WTC11 (cell line): ENCODE results near the gene RREB1. TPM values are rescaled to one million over a fixed set of nuclear protein-coding genes. Genes with fewer than 3 reads are reported as not detected.

Source experiments
- ATAC-seq: fragments of 200-7000 bp; cut with Tn5 transposase; 2 replicates; pipeline ENCODE4 v1.10.0; 2021; ENCODE audit warnings: mild to moderate bottlenecking, moderate library complexity
- CTCF ChIA-PET: fragments of 300-600 bp; sonication (Branson Sonifier 250); formaldehyde crosslinking; loops from one replicate; lab custom pipeline; 2021; ENCODE audit warnings: antibody characterized with exemption; lab: Charles Lee
- POLR2A ChIA-PET: fragments of 350-600 bp; sonication (Branson Sonifier 250); formaldehyde crosslinking; loops from one replicate; lab custom pipeline; 2021; ENCODE audit warnings: antibody characterized with exemption; lab: Charles Lee
- DNase-seq: peaks from one replicate; pipeline ENCODE4 v3.0.0; 2021; ENCODE audit warnings: low spot score
- H3K27ac Mint-ChIP-seq: 2 replicates; pipeline ENCODE4 v1.8.0; 2021; ENCODE audit warnings: mixed read lengths
- H3K27me3 Mint-ChIP-seq: 2 replicates; pipeline ENCODE4 v1.8.0; 2021; ENCODE audit warnings: low read depth, mild to moderate bottlenecking, moderate library complexity, mixed read lengths
- H3K36me3 Mint-ChIP-seq: 2 replicates; pipeline ENCODE4 v1.8.0; 2021; ENCODE audit warnings: mixed read lengths
- H3K4me1 Mint-ChIP-seq: 2 replicates; pipeline ENCODE4 v1.8.0; 2022; ENCODE audit warnings: mixed read lengths
- H3K4me3 Mint-ChIP-seq: 2 replicates; pipeline ENCODE4 v1.8.0; 2021; ENCODE audit warnings: mild to moderate bottlenecking, moderate library complexity, mixed read lengths
- H3K9me3 Mint-ChIP-seq: 2 replicates; pipeline ENCODE4 v1.8.0; 2021; ENCODE audit warnings: mixed read lengths
- EMX1 ChIP-seq: fragments of 250-450 bp; sonication (Bioruptor Pico); IDR thresholded peaks from 2 replicates; pipeline ENCODE4 v1.8.0; 2021; ENCODE audit warnings: mild to moderate bottlenecking
- JUN ChIP-seq: sonication (generic); formaldehyde crosslinking; IDR thresholded peaks from 2 replicates; pipeline ENCODE4 v1.8.0; 2023; ENCODE audit warnings: mild to moderate bottlenecking, missing genetic modification reagents
- MYBL2 ChIP-seq: sonication (generic); formaldehyde crosslinking; IDR thresholded peaks from 2 replicates; pipeline ENCODE4 v1.8.1; 2023; ENCODE audit warnings: mild to moderate bottlenecking, moderate library complexity, missing genetic modification reagents
- NFYB ChIP-seq: sonication (generic); formaldehyde crosslinking; conservative IDR thresholded peaks from 2 replicates; pipeline ENCODE4 v1.8.0; 2022; ENCODE audit warnings: low read depth, missing genetic modification reagents
- NR3C1 ChIP-seq: sonication (generic); formaldehyde crosslinking; conservative IDR thresholded peaks from 2 replicates; pipeline ENCODE4 v1.8.1; 2023; ENCODE audit warnings: low read depth, mild to moderate bottlenecking, missing genetic modification reagents
- PRDM15 ChIP-seq: sonication (generic); formaldehyde crosslinking; IDR thresholded peaks from 2 replicates; pipeline ENCODE4 v1.8.0; 2022; ENCODE audit warnings: missing genetic modification reagents
- RORB ChIP-seq: fragments of 250-450 bp; sonication (Bioruptor Pico); IDR thresholded peaks from 2 replicates; pipeline ENCODE4 v1.9.0; 2021; ENCODE audit warnings: mild to moderate bottlenecking
- SMAD3 ChIP-seq: sonication (generic); formaldehyde crosslinking; IDR thresholded peaks from 2 replicates; pipeline ENCODE4 v1.8.0; 2022; ENCODE audit warnings: missing genetic modification reagents, mild to moderate bottlenecking, borderline replicate concordance
- USF2 ChIP-seq: sonication (generic); formaldehyde crosslinking; IDR thresholded peaks from 2 replicates; pipeline ENCODE4 v1.8.1; 2023; ENCODE audit warnings: mild to moderate bottlenecking, missing genetic modification reagents, moderate library complexity
- ZBTB21 ChIP-seq: sonication (generic); formaldehyde crosslinking; IDR thresholded peaks from 2 replicates; pipeline ENCODE4 v1.8.1; 2023; ENCODE audit warnings: mild to moderate bottlenecking, missing genetic modification reagents, borderline replicate concordance
- ZNF317 ChIP-seq: sonication (generic); formaldehyde crosslinking; IDR thresholded peaks from 2 replicates; pipeline ENCODE4 v1.8.1; 2023; ENCODE audit warnings: low read depth, mild to moderate bottlenecking, moderate library complexity, missing genetic modification reagents, borderline replicate concordance
- ZNF416 ChIP-seq: fragments of 250-450 bp; sonication (Bioruptor Pico); IDR thresholded peaks from 2 replicates; pipeline ENCODE4 v1.9.0; 2021; ENCODE audit warnings: mild to moderate bottlenecking, inconsistent platforms
- ZNF532 ChIP-seq: fragments of 250-450 bp; sonication (Bioruptor Pico); IDR thresholded peaks from 2 replicates; pipeline ENCODE4 v1.9.0; 2021; ENCODE audit warnings: mild to moderate bottlenecking, borderline replicate concordance
- total RNA-seq: library from RNA; stranded (reverse); gene quantifications from 3 replicates; pipeline ENCODE4 v1.2.3, GENCODE V29; 2021
- TF ChIP-seq, protein P1 (sequence below): sonication (generic); formaldehyde crosslinking; IDR thresholded peaks from 2 replicates; pipeline ENCODE4 v1.8.0; 2023; ENCODE audit warnings: missing genetic modification reagents, mild to moderate bottlenecking, borderline replicate concordance
- TF ChIP-seq, protein P2 (sequence below): sonication (generic); formaldehyde crosslinking; IDR thresholded peaks from 2 replicates; pipeline ENCODE4 v1.8.1; 2022; ENCODE audit warnings: mild to moderate bottlenecking, moderate library complexity, missing genetic modification reagents

RREB1 gene
- total RNA-seq, 1 experiment from 2014 or later: 38.5 TPM

DNA sequence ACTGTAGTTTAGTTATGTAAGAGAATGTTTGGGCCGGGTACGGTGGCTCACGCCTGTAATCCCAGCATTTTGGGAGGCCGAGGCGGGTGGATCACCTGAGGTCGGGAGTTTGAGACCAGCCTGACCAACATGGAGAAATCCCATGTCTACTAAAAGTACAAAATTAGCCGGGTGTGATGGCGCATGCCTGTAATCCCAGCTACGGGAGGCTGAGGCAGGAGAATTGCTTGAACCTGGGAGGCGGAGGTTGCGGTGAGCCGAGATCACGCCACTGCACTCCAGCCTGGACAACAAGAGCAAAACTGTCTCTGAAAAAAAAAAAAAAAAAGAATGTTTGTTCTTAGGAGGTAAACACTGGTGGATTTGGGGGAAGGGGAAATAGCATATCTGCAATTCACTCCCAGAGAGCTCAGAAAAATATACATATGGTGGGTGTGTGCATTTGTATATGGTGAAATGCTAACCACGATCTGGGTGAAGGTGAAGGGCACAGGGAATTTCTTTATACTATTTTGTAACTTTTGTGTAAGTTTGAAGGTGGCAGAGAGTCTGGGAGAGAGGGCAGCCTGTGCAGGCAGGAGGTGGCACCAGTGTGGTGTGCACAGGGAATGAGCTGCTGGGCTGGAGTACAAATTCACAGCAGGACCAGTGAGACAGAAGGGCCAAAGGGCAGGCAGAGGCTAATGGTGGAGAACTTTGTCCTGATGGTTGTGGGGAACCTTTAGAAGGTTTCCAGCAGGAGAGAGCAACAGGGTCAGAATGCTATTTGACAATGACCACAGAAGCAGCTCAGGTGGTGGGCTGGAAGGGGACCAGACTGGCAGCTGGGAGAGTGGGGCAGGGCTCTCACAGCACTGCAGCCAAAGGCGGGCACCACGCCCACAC, 162.8 kb downstream of the RREB1 start:
- CTCF ChIA-PET: interaction anchor here (1.1 kb wide), 1 partner anchor 24 kb away, joined by 3 read pairs; no protein-coding TSS in a partner anchor
- POLR2A ChIA-PET: no interaction called here
- no peak for ATAC-seq

More for the DNA sequence above, 162.8 kb downstream of the RREB1 start:
- Mint-ChIP-seq H3K4me1 (no peaks in the 10 kb centered on the region), H3K4me3 (no peak overlapping the region), H3K36me3 (no peaks in the 10 kb centered on the region), H3K9me3 (no peaks in the 10 kb centered on the region), H3K27me3 (no peaks in the 10 kb centered on the region), H3K27ac (no peak overlapping the region)
- no peak for TF ChIP-seq EMX1
- TF ChIP-seq, protein P1, sequence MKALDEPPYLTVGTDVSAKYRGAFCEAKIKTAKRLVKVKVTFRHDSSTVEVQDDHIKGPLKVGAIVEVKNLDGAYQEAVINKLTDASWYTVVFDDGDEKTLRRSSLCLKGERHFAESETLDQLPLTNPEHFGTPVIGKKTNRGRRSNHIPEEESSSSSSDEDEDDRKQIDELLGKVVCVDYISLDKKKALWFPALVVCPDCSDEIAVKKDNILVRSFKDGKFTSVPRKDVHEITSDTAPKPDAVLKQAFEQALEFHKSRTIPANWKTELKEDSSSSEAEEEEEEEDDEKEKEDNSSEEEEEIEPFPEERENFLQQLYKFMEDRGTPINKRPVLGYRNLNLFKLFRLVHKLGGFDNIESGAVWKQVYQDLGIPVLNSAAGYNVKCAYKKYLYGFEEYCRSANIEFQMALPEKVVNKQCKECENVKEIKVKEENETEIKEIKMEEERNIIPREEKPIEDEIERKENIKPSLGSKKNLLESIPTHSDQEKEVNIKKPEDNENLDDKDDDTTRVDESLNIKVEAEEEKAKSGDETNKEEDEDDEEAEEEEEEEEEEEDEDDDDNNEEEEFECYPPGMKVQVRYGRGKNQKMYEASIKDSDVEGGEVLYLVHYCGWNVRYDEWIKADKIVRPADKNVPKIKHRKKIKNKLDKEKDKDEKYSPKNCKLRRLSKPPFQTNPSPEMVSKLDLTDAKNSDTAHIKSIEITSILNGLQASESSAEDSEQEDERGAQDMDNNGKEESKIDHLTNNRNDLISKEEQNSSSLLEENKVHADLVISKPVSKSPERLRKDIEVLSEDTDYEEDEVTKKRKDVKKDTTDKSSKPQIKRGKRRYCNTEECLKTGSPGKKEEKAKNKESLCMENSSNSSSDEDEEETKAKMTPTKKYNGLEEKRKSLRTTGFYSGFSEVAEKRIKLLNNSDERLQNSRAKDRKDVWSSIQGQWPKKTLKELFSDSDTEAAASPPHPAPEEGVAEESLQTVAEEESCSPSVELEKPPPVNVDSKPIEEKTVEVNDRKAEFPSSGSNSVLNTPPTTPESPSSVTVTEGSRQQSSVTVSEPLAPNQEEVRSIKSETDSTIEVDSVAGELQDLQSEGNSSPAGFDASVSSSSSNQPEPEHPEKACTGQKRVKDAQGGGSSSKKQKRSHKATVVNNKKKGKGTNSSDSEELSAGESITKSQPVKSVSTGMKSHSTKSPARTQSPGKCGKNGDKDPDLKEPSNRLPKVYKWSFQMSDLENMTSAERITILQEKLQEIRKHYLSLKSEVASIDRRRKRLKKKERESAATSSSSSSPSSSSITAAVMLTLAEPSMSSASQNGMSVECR (CRISPR knock-in tag): no peak
- no peak for TF ChIP-seq MYBL2 (CRISPR knock-in tag)
- no peak for TF ChIP-seq ZNF416 (CRISPR knock-in tag)
- no peak for TF ChIP-seq NFYB (CRISPR knock-in tag)
- no peak for TF ChIP-seq NR3C1
- TF ChIP-seq ZBTB21 (CRISPR knock-in tag): no peak
- TF ChIP-seq, protein P2, sequence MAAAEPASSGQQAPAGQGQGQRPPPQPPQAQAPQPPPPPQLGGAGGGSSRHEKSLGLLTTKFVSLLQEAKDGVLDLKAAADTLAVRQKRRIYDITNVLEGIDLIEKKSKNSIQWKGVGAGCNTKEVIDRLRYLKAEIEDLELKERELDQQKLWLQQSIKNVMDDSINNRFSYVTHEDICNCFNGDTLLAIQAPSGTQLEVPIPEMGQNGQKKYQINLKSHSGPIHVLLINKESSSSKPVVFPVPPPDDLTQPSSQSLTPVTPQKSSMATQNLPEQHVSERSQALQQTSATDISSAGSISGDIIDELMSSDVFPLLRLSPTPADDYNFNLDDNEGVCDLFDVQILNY (CRISPR knock-in tag): no peak
- TF ChIP-seq SMAD3 (CRISPR knock-in tag): no peak
- no peak for TF ChIP-seq ZNF532
- TF ChIP-seq JUN (CRISPR knock-in tag): no peak
- no peak for TF ChIP-seq RORB
- no peak for TF ChIP-seq USF2 (CRISPR knock-in tag)
- no peak for TF ChIP-seq ZNF317 (CRISPR knock-in tag)
- TF ChIP-seq PRDM15 (CRISPR knock-in tag): no peak
- DNase-seq: no peak
